Measurements from ENCODE around the gene CEMP1.
A peak's percentile ranks its signal among the peaks of the same experiment; 100 is the strongest.
"Not testable (repeated sequence)": the region's sequence is repeated elsewhere in the genome, so short reads cannot be mapped to it uniquely, and the experiment has no call there.

CEMP1 gene

GRCh38 chr16:2531371-2531695 is at the start of gene CEMP1:
TSS of gene CEMP1 (minus strand) at chr16:2531408. CDS start at chr16:2531073, 335 bp downstream.
- DNase-seq (ENCODE audit: low read depth) = no peak
- TF ChIP-seq CTCF (conservative IDR thresholded peaks at IDR 0.05; ENCODE audit: low read length) = no peak
- H3K4me3 ChIP-seq (ENCODE audit: low read length) = peak within 1 kb of the TSS; percentile 76

- DNase-seq (ENCODE audit: low read depth); H3K4me3 ChIP-seq (ENCODE audit: low read length): not testable (repeated sequence)
Observed at GRCh38 chr16:2580818-2581217, 49.6 kb upstream of the CEMP1 start.

- DNase-seq (ENCODE audit: low read depth); H3K4me3 ChIP-seq (ENCODE audit: low read length): not testable (repeated sequence)
Observed at GRCh38 chr16:2580143-2580542, 48.9 kb upstream of the CEMP1 start.

- H3K4me3 ChIP-seq (ENCODE audit: low read length) = not testable (repeated sequence)
Observed at GRCh38 chr16:2578905-2579304, 47.7 kb upstream of the CEMP1 start.

GRCh38 chr16:2577044-2577443 is 45.8 kb upstream of the CEMP1 start:
- not testable (repeated sequence) for DNase-seq (ENCODE audit: low read depth); H3K4me3 ChIP-seq (ENCODE audit: low read length)

More at GRCh38 chr16:2578905-2579304, 47.7 kb upstream of the CEMP1 start:
- not testable (repeated sequence) for DNase-seq (ENCODE audit: low read depth)

GRCh38 chr16:2575839-2576238 is 44.6 kb upstream of the CEMP1 start:
- not testable (repeated sequence) for H3K4me3 ChIP-seq (ENCODE audit: low read length); DNase-seq (ENCODE audit: low read depth)

- DNase-seq (ENCODE audit: low read depth); H3K4me3 ChIP-seq (ENCODE audit: low read length): not testable (repeated sequence)
Observed at GRCh38 chr16:2572704-2573103, 41.5 kb upstream of the CEMP1 start.

GRCh38 chr16:2568573-2568972 is 37.4 kb upstream of the CEMP1 start:
- not testable (repeated sequence) for DNase-seq (ENCODE audit: low read depth); H3K4me3 ChIP-seq (ENCODE audit: low read length)

- not testable (repeated sequence) for H3K4me3 ChIP-seq (ENCODE audit: low read length); DNase-seq (ENCODE audit: low read depth)
Observed at GRCh38 chr16:2567506-2567905, 36.3 kb upstream of the CEMP1 start.

- TF ChIP-seq CTCF (conservative IDR thresholded peaks at IDR 0.05; ENCODE audit: low read length) = peak; percentile 35
- H3K4me3 ChIP-seq (ENCODE audit: low read length); DNase-seq (ENCODE audit: low read depth): not testable (repeated sequence)
Observed at GRCh38 chr16:2560798-2561133, 29.6 kb upstream of the CEMP1 start.

- not testable (repeated sequence) for DNase-seq (ENCODE audit: low read depth); H3K4me3 ChIP-seq (ENCODE audit: low read length)
Observed at GRCh38 chr16:2560131-2560797, 29.1 kb upstream of the CEMP1 start.

GRCh38 chr16:2557150-2557549 is 25.9 kb upstream of the CEMP1 start:
- not testable (repeated sequence) for H3K4me3 ChIP-seq (ENCODE audit: low read length); DNase-seq (ENCODE audit: low read depth)

- not testable (repeated sequence) for H3K4me3 ChIP-seq (ENCODE audit: low read length); DNase-seq (ENCODE audit: low read depth)
Observed at GRCh38 chr16:2554709-2555425, 23.7 kb upstream of the CEMP1 start.
